ENCODE data around the gene PAXX. TPM values are rescaled to one million over a fixed set of nuclear protein-coding genes. Genes with fewer than 3 reads are reported as not detected.
A peak's percentile ranks its signal among the peaks of the same experiment; 100 is the strongest.

The PAXX gene
- total and polyA plus RNA-seq, 9 of the 15 experiments (the other 6 are each of a cell fraction or from before 2014, with no cell fraction given), result 1.2 to 175 (median 38.5) TPM

- in situ Hi-C loops (cut with MboI), result no loop called here
- CTCF ChIA-PET (ENCODE audit: low intra/inter-chr PET ratio), result no interaction called here
- TF ChIP-seq LARP7 (IDR thresholded peaks at IDR 0.05), result no peak
- no peak for TF ChIP-seq RFX1 (IDR thresholded peaks at IDR 0.05)
- no peak for TF ChIP-seq SIN3B (IDR thresholded peaks at IDR 0.05; ENCODE audit: low read depth)
- no peak for ATAC-seq
- H3K27me3 ChIP-seq (ENCODE audit: control insufficient read depth in 2 of 2, insufficient read depth in 2 of 2, low read length in 2 of 2), result peaks cover 2 to 7% of the 10 kb centered on the region in 2 experiments; a peak in 3 of 5 replicates
- peaks cover 0 to 65% of the 10 kb centered on the region in 2 experiments; a peak in 4 of 5 replicates for H3K4me1 ChIP-seq (replicated peaks in 1 of 2; ENCODE audit: control insufficient read depth in 2 of 2, insufficient read depth in 2 of 2, low read length in 2 of 2)
- no peaks in the 10 kb centered on the region for H3K79me2 ChIP-seq (ENCODE audit: control insufficient read depth, insufficient read depth, low read length)
- peak overlapping the region in 1 of 2 experiments; percentile 35; a peak in 1 of 4 replicates for H3K9ac ChIP-seq (ENCODE audit: insufficient read depth in 1 of 2, low read depth in 2 of 2, low read length in 2 of 2)
- no peaks in the 10 kb centered on the region for H3K36me3 ChIP-seq (ENCODE audit: control insufficient read depth, insufficient read depth, low read length)
- no peak overlapping the region for H3K4me3 ChIP-seq
- H3K9me3 ChIP-seq (replicated peaks; ENCODE audit: control insufficient read depth, insufficient read depth, low read depth, low read length), result no peaks in the 10 kb centered on the region
- POLR2A ChIA-PET, result interaction anchor here (0.6 kb wide), 1 partner anchor 33 kb away, joined by 4 read pairs; no protein-coding TSS in a partner anchor
- no peak for DNase-seq (ENCODE audit: extremely low read depth in 1 of 4, low spot score in 3 of 4)
- no peak overlapping the region for H3K4me2 ChIP-seq (ENCODE audit: insufficient read depth, low read length)
- intact Hi-C loops (cut with micrococcal nuclease), result no loop called here
- no TSS peak for BruUV-seq (replicated peaks)
- no peak overlapping the region for H2AFZ ChIP-seq (ENCODE audit: low read depth, low read length)
- no peak for FAIRE-seq
- no peak overlapping the region for H3K27ac ChIP-seq (ENCODE audit: extremely low read depth, low read depth, low read length)
- no peaks in the 10 kb centered on the region for H3K9me1 ChIP-seq (ENCODE audit: control insufficient read depth, insufficient read depth, low read length)
- 0 out of 2 replicates have a peak, but pooled peaks cover 4% of the 10 kb centered on the region for H4K20me1 ChIP-seq (replicated peaks; ENCODE audit: control insufficient read depth, insufficient read depth, low read length)
- 13% methylated on average over 16 of the region's 19 CpGs for WGBS (ENCODE audit: insufficient coverage, low coverage, missing lambda C conversion rate)
These were observed 38.4 kb upstream of the PAXX start for GRCh38 chr9:136953771-136954269.

- ATAC-seq, result no peak
- intact Hi-C loops (cut with micrococcal nuclease), result no loop called here
- TF ChIP-seq ZKSCAN1 (IDR thresholded peaks at IDR 0.05; ENCODE audit: low read depth, low read length), result no peak
- TF ChIP-seq DNMT1 (IDR thresholded peaks at IDR 0.05), result no peak
- TF ChIP-seq, protein P1, sequence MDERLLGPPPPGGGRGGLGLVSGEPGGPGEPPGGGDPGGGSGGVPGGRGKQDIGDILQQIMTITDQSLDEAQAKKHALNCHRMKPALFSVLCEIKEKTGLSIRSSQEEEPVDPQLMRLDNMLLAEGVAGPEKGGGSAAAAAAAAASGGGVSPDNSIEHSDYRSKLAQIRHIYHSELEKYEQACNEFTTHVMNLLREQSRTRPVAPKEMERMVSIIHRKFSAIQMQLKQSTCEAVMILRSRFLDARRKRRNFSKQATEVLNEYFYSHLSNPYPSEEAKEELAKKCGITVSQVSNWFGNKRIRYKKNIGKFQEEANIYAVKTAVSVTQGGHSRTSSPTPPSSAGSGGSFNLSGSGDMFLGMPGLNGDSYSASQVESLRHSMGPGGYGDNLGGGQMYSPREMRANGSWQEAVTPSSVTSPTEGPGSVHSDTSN (CRISPR knock-in tag; IDR thresholded peaks at IDR 0.05; ENCODE audit: low read depth), result no peak
- TF ChIP-seq, protein P1 (tag; conservative IDR thresholded peaks at IDR 0.05; ENCODE audit: low read depth), result no peak
- TF ChIP-seq SRSF7 (optimal IDR thresholded peaks at IDR 0.05; ENCODE audit: low read depth, low read length), result no peak
- no peak for TF ChIP-seq POLR2B (IDR thresholded peaks at IDR 0.05; ENCODE audit: low read depth, partially characterized antibody)
- no peak for TF ChIP-seq RBM14 (IDR thresholded peaks at IDR 0.05; ENCODE audit: borderline replicate concordance, insufficient read depth, low read depth, low read length)
- TF ChIP-seq, protein P2, sequence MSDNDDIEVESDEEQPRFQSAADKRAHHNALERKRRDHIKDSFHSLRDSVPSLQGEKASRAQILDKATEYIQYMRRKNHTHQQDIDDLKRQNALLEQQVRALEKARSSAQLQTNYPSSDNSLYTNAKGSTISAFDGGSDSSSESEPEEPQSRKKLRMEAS (CRISPR knock-in tag; IDR thresholded peaks at IDR 0.05), result no peak
- TF ChIP-seq EGR1 (conservative IDR thresholded peaks at IDR 0.05), result no peak
- TF ChIP-seq ZNF699 (CRISPR knock-in tag; IDR thresholded peaks at IDR 0.05; ENCODE audit: insufficient replicate concordance), result no peak
These were observed 37.7 kb upstream of the PAXX start for GRCh38 chr9:136954270-136955083.

More at GRCh38 chr9:136954270-136955083, 37.7 kb upstream of the PAXX start:
- no peak overlapping the region for H3K4me2 ChIP-seq (ENCODE audit: insufficient read depth, low read length)
- POLR2A ChIA-PET, result interaction anchor here (1.0 kb wide), 1 partner anchor 19 kb away, joined by 6 read pairs; no protein-coding TSS in a partner anchor
- H3K4me1 ChIP-seq (replicated peaks in 1 of 2; ENCODE audit: control insufficient read depth in 2 of 2, insufficient read depth in 2 of 2, low read length in 2 of 2), result peaks cover 0 to 65% of the 10 kb centered on the region in 2 experiments; a peak in 4 of 5 replicates
- in situ Hi-C loops (cut with MboI), result no loop called here
- no peak overlapping the region for H3K4me3 ChIP-seq
- H3K79me2 ChIP-seq (ENCODE audit: control insufficient read depth, insufficient read depth, low read length), result no peaks in the 10 kb centered on the region
- no peaks in the 10 kb centered on the region for H3K9me3 ChIP-seq (replicated peaks; ENCODE audit: control insufficient read depth, insufficient read depth, low read depth, low read length)
- CTCF ChIA-PET (ENCODE audit: low intra/inter-chr PET ratio), result no interaction called here
- H3K9me1 ChIP-seq (ENCODE audit: control insufficient read depth, insufficient read depth, low read length), result no peaks in the 10 kb centered on the region
- no peaks in the 10 kb centered on the region for H3K36me3 ChIP-seq (ENCODE audit: control insufficient read depth, insufficient read depth, low read length)
- FAIRE-seq (no peak), DNase-seq (ENCODE audit: extremely low read depth in 1 of 4, low spot score in 3 of 4) (no peak)
- H2AFZ ChIP-seq (ENCODE audit: low read depth, low read length), result no peak overlapping the region
- no peak overlapping the region for H3K9ac ChIP-seq (ENCODE audit: insufficient read depth in 1 of 2, low read depth in 2 of 2, low read length in 2 of 2)
- H3K27me3 ChIP-seq (ENCODE audit: control insufficient read depth in 2 of 2, insufficient read depth in 2 of 2, low read length in 2 of 2), result peaks cover 2 to 7% of the 10 kb centered on the region in 2 experiments; a peak in 3 of 5 replicates
- BruUV-seq (replicated peaks), result no TSS peak
- H3K27ac ChIP-seq (ENCODE audit: extremely low read depth, low read depth, low read length), result no peak overlapping the region
- H4K20me1 ChIP-seq (replicated peaks; ENCODE audit: control insufficient read depth, insufficient read depth, low read length), result 0 out of 2 replicates have a peak, but pooled peaks cover 4% of the 10 kb centered on the region
- WGBS (ENCODE audit: insufficient coverage, low coverage, missing lambda C conversion rate), result 9% methylated on average over 13 of the region's 25 CpGs

All from K562 (cell line).